Brain microvascular endothelial cell (primary cell): ENCODE measurements around the gene MOK.

Source experiments
- DNase-seq: peaks from one replicate; pipeline ENCODE4 v3.0.0-alpha.2; 2020
- H3K27ac ChIP-seq: fragments of 250-450 bp; sonication (Bioruptor Pico); 2 replicates; pipeline ENCODE4 v1.5.1; 2020; ENCODE audit warnings: mild to moderate bottlenecking, moderate library complexity
- H3K27me3 ChIP-seq: fragments of 250-450 bp; sonication (Bioruptor Pico); replicated peaks from 2 replicates; pipeline ENCODE4 v1.5.1; 2020; ENCODE audit warnings: mild to moderate bottlenecking
- H3K36me3 ChIP-seq: fragments of 250-450 bp; sonication (Bioruptor Pico); replicated peaks from 2 replicates; pipeline ENCODE4 v1.5.1; 2020; ENCODE audit warnings: mild to moderate bottlenecking
- H3K4me3 ChIP-seq: 2 replicates; pipeline ENCODE4 v1.5.1; 2011; ENCODE audit warnings: low read depth, mild to moderate bottlenecking, control low read depth, low read length, moderate library complexity
- CTCF ChIP-seq: IDR thresholded peaks from 2 replicates; pipeline ENCODE4 v1.5.1; 2011; ENCODE audit warnings: low read depth, mild to moderate bottlenecking, moderate library complexity, low read length, control low read depth, inconsistent platforms; ENCODE audit errors: missing control alignments
- in situ Hi-C: cut with HindIII; loops from 2 replicates; pipeline ENCODE4 v1.10.0; 2017; ENCODE audit warnings: low sequenced_read_pairs, low pct_ligation_motif_present

MOK gene

GRCh38 chr14:102207831-102208365 lies 97.1 kb downstream of the MOK start:
- no peak for DNase-seq
- peaks cover 18% of the 10 kb centered on the region for H3K36me3 ChIP-seq
- H3K27me3 ChIP-seq = no peaks in the 10 kb centered on the region
- no peak for TF ChIP-seq CTCF
- no peak overlapping the region for H3K27ac ChIP-seq
- in situ Hi-C loops = no loop called here
- no peak overlapping the region for H3K4me3 ChIP-seq

GRCh38 chr14:102206918-102207317 lies 98.0 kb downstream of the MOK start:
- H3K4me3 ChIP-seq = no peak overlapping the region
- no peaks in the 10 kb centered on the region for H3K27me3 ChIP-seq
- H3K27ac ChIP-seq = no peak overlapping the region
- no peak for TF ChIP-seq CTCF
- DNase-seq = no peak
- in situ Hi-C loops = no loop called here
- H3K36me3 ChIP-seq = peaks cover 18% of the 10 kb centered on the region

GRCh38 chr14:102205560-102205959 lies 99.4 kb downstream of the MOK start:
- Histone ChIP-seq H3K4me3 (no peak overlapping the region), H3K27me3 (no peaks in the 10 kb centered on the region), H3K27ac (no peak overlapping the region), H3K36me3 (peaks cover 22% of the 10 kb centered on the region)
- no peak for DNase-seq
- TF ChIP-seq CTCF = no peak
- in situ Hi-C loops = no loop called here

- no peak for DNase-seq
- Histone ChIP-seq H3K4me3 (no peak overlapping the region), H3K27me3 (no peaks in the 10 kb centered on the region), H3K27ac (no peak overlapping the region), H3K36me3 (peaks cover 14% of the 10 kb centered on the region)
- in situ Hi-C loops = no loop called here
- TF ChIP-seq CTCF = no peak
These were observed 101.6 kb downstream of the MOK start for GRCh38 chr14:102203382-102203781.

- in situ Hi-C loops = no loop called here
- no peak for TF ChIP-seq CTCF
- peaks cover 17% of the 10 kb centered on the region for H3K36me3 ChIP-seq
- H3K27ac ChIP-seq = no peak overlapping the region
- no peak overlapping the region for H3K4me3 ChIP-seq
- no peak for DNase-seq
- no peaks in the 10 kb centered on the region for H3K27me3 ChIP-seq
These were observed 102.0 kb downstream of the MOK start for GRCh38 chr14:102202944-102203343.

GRCh38 chr14:102201776-102202175 lies 103.2 kb downstream of the MOK start:
- Histone ChIP-seq H3K27me3 (no peaks in the 10 kb centered on the region), H3K36me3 (peaks cover 22% of the 10 kb centered on the region), H3K27ac (no peak overlapping the region), H3K4me3 (no peak overlapping the region)
- in situ Hi-C loops = no loop called here
- DNase-seq = no peak
- TF ChIP-seq CTCF = no peak
